ENCODE measurements around the gene RP2. TPM values are rescaled to one million over a fixed set of nuclear protein-coding genes. Genes with fewer than 3 reads are reported as not detected.

Gene RP2
- total RNA-seq, 1 experiment from 2014 or later, result 5.7 TPM

GRCh38 chrX:46788902-46789301 lies 47.9 kb upstream of the RP2 start:
- POLR2A ChIA-PET, result no interaction called here
- Histone ChIP-seq H2AFZ (ENCODE audit: low read depth, low read length, poor library complexity, severe bottlenecking) (no peak overlapping the region), H3K9ac (ENCODE audit: low read length) (no peak overlapping the region), H3K79me2 (ENCODE audit: insufficient read depth, low read length) (no peaks in the 10 kb centered on the region), H3K27me3 (ENCODE audit: insufficient read depth, low read length) (no peaks in the 10 kb centered on the region), H3K4me1 (ENCODE audit: control insufficient read depth in 1 of 2, insufficient read depth in 2 of 2, low read length in 2 of 2) (peaks cover 2 to 24% of the 10 kb centered on the region in 2 experiments; a peak in 3 of 4 replicates), H3K9me2 (ENCODE audit: insufficient read depth) (no peaks in the 10 kb centered on the region), H3K4me2 (ENCODE audit: low read length) (no peak overlapping the region), H4K20me1 (ENCODE audit: insufficient read depth) (no peaks in the 10 kb centered on the region), H3K27ac (ENCODE audit: low read depth, low read length) (no peak overlapping the region), H3K4me3 (replicated peaks in 1 of 2; ENCODE audit: low read depth in 1 of 2, low read length in 2 of 2) (no peak overlapping the region), H3K36me3 (ENCODE audit: control insufficient read depth in 1 of 2, insufficient read depth in 2 of 2, low read length in 2 of 2) (no peaks in the 10 kb centered on the region), H3K9me3 (ENCODE audit: control insufficient read depth in 1 of 2, insufficient read depth in 1 of 2, low read depth in 1 of 2, low read length in 2 of 2) (no peaks in the 10 kb centered on the region)
- no TSS peak for BruUV-seq (replicated peaks)
- RAD21 ChIA-PET (ENCODE audit: low non-redundant PET in 1 of 2, low total read pairs in 2 of 2, uncharacterized antibody in 2 of 2, unreplicated experiment in 2 of 2), result no interaction called here
- intact Hi-C loops (cut with micrococcal nuclease), result no loop called here
- TF ChIP-seq EZH2phosphoT487 (IDR thresholded peaks at IDR 0.05; ENCODE audit: borderline replicate concordance) (no peak), POLR2AphosphoS5 (IDR thresholded peaks at IDR 0.05; ENCODE audit: low read depth, low read length) (no peak), REST (IDR thresholded peaks at IDR 0.05; ENCODE audit: low read depth) (no peak), ZNF274 (IDR thresholded peaks at IDR 0.05; ENCODE audit: low read depth, low read length) (no peak), CTCF (IDR thresholded peaks at IDR 0.05 in 2 of 3, conservative IDR thresholded peaks at IDR 0.05 in 1 of 3; ENCODE audit: borderline replicate concordance in 1 of 3, insufficient read depth in 1 of 3, low read depth in 2 of 3, low read length in 2 of 3) (no peak), ATF3 (IDR thresholded peaks at IDR 0.05) (no peak), CBX3 (IDR thresholded peaks at IDR 0.05; ENCODE audit: low read depth) (no peak), SP1 (IDR thresholded peaks at IDR 0.05; ENCODE audit: low read depth) (no peak), YY1 (IDR thresholded peaks at IDR 0.05; ENCODE audit: extremely low read depth, insufficient replicate concordance, low read depth, low read length) (no peak), EZH2 (IDR thresholded peaks at IDR 0.05) (no peak), MAX (IDR thresholded peaks at IDR 0.05) (no peak), EGR1 (IDR thresholded peaks at IDR 0.05; ENCODE audit: low read depth) (no peak), RAD21 (IDR thresholded peaks at IDR 0.05; ENCODE audit: low read depth) (no peak), JUND (IDR thresholded peaks at IDR 0.05) (no peak), ELF1 (IDR thresholded peaks at IDR 0.05; ENCODE audit: borderline replicate concordance, low read depth) (no peak), POLR2A (IDR thresholded peaks at IDR 0.05; ENCODE audit: borderline replicate concordance, extremely low read depth, insufficient read depth, insufficient read length) (no peak), FOSL1 (IDR thresholded peaks at IDR 0.05; ENCODE audit: low read depth) (no peak), ZFX (IDR thresholded peaks at IDR 0.05) (no peak)
- CTCF ChIA-PET, result no interaction called here
- ATAC-seq (no peak), DNase-seq (ENCODE audit: low read depth, low spot score) (no peak)

All from HCT116 (cell line).